H7 (cell line): ENCODE results near the gene BCO1. TPM values are rescaled to one million over a fixed set of nuclear protein-coding genes. Genes with fewer than 3 reads are reported as not detected.

ENCODE experiments used
- DNase-seq: peaks from one replicate; pipeline ENCODE4 v3.0.0; 2012
- H3K27me3 ChIP-seq: 2 replicates; pipeline ENCODE4 v1.6.0; 2011; ENCODE audit warnings: mild to moderate bottlenecking, low read length; ENCODE audit not compliant: control insufficient read depth, insufficient read depth
- H3K36me3 ChIP-seq: replicated peaks from 2 replicates; pipeline ENCODE4 v1.5.1; 2011; ENCODE audit warnings: low read length; ENCODE audit not compliant: control insufficient read depth, insufficient read depth
- H3K4me3 ChIP-seq: 2 replicates; pipeline ENCODE4 v1.5.1; 2011; ENCODE audit warnings: low read depth, mild to moderate bottlenecking, control low read depth, low read length, moderate library complexity; ENCODE audit not compliant: insufficient read depth
- total RNA-seq: library from RNA; depleted of rRNA; stranded (reverse); fragments of >200 nt; shearing (Covaris generic); gene quantifications from 2 replicates; pipeline ENCODE4 v1.2.3, GENCODE V29; 2014; rRNA removed

BCO1 gene
- total RNA-seq, 1 experiment from 2014 or later: 0.10 TPM

GRCh38 chr16:81335669-81336068 is 97.2 kb downstream of the BCO1 start:
- Histone ChIP-seq H3K4me3 (no peak overlapping the region), H3K27me3 (no peaks in the 10 kb centered on the region), H3K36me3 (no peaks in the 10 kb centered on the region)
- no peak for DNase-seq

GRCh38 chr16:81337097-81337496 is 98.6 kb downstream of the BCO1 start:
- Histone ChIP-seq H3K36me3 (no peaks in the 10 kb centered on the region), H3K27me3 (no peaks in the 10 kb centered on the region), H3K4me3 (no peak overlapping the region)
- DNase-seq: no peak

Other genes with a start within 250 kb of the BCO1 start
- gene CMC2, start 231.8 kb upstream of the BCO1 start, total RNA-seq: 83.3 and 84.0 TPM in 2 replicates
- gene CENPN, start 231.5 kb upstream of the BCO1 start, total RNA-seq: 59.5 and 64.2 TPM in 2 replicates
- 54.8 and 59.7 TPM in 2 replicates for gene ATMIN, start 202.8 kb upstream of the BCO1 start, total RNA-seq
- 0.69 TPM in 1 of 2 replicates, not detected in the other for gene C16orf46, start 161.5 kb upstream of the BCO1 start, total RNA-seq
- 54.5 and 79.0 TPM in 2 replicates for gene GCSH, start 142.3 kb upstream of the BCO1 start, total RNA-seq
- gene GAN, start 76.3 kb downstream of the BCO1 start, total RNA-seq: 8.7 and 10.9 TPM in 2 replicates
- gene CMIP, start 206.1 kb downstream of the BCO1 start, total RNA-seq: 13.1 and 19.2 TPM in 2 replicates